Testis (tissue), 2 donors: Measurements from ENCODE around the gene RAB11FIP3.

ENCODE experiments used
- POLR2A ChIP-seq: fragments of 450-650 bp; IDR thresholded peaks from one replicate; pipeline ENCODE4 v1.6.1; 2017; ENCODE audit warnings: antibody characterized with exemption, mild to moderate bottlenecking, moderate library complexity
- TF ChIP-seq, protein P1 (sequence below), 3 experiments: fragments of 450-650 bp in 2 of 3; fragments of 200-600 bp in 1 of 3; sonication (generic) in 1 of 3; IDR thresholded peaks; one replicate each; pipeline ENCODE4 v1.5.1; 2016 to 2019; ENCODE audit warnings: antibody characterized with exemption in 3 of 3, mild to moderate bottlenecking in 2 of 3, moderate library complexity in 1 of 3

DNA sequence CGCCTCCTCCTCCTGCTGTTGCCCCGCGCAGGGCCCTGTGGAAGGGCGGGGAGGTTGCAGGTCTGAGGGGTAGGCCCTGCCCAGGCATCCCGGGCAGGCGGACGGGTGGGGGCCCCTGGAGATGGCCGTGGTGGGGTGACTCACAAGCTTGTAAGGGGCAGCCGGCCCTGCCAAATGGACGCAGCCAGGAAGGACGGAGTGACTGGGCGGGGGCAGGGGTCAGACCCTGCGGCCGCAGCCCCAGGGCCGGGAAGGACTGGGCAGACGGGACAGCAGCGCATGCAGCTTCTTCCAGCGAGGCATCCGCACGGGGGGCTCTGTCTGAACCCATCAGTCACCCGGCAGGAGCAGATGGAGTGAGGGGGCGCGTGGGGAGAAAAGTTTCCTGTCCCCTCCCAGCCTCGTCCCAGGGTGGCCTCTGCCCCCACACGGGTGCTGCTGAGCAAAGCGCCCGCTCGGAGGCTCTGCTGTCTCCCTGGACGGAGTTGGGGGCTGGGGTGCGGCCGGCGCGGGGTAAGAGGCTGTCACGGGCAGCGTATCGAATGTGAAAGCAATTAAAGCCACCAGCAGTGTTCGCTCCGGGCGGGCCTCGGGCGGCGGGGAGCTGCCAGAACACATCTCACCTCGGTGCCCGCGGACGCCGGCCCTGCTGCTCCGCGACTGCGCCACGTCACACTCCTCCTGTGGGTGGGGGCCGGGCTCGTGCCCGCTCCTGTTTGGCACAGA is 129.4 kb downstream of the RAB11FIP3 start:
- no peak for TF ChIP-seq POLR2A
- TF ChIP-seq, protein P1, sequence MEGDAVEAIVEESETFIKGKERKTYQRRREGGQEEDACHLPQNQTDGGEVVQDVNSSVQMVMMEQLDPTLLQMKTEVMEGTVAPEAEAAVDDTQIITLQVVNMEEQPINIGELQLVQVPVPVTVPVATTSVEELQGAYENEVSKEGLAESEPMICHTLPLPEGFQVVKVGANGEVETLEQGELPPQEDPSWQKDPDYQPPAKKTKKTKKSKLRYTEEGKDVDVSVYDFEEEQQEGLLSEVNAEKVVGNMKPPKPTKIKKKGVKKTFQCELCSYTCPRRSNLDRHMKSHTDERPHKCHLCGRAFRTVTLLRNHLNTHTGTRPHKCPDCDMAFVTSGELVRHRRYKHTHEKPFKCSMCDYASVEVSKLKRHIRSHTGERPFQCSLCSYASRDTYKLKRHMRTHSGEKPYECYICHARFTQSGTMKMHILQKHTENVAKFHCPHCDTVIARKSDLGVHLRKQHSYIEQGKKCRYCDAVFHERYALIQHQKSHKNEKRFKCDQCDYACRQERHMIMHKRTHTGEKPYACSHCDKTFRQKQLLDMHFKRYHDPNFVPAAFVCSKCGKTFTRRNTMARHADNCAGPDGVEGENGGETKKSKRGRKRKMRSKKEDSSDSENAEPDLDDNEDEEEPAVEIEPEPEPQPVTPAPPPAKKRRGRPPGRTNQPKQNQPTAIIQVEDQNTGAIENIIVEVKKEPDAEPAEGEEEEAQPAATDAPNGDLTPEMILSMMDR (IDR thresholded peaks at IDR 0.05): no peak
